ENCODE data around the gene MBNL3. TPM values are rescaled to one million over a fixed set of nuclear protein-coding genes. Genes with fewer than 3 reads are reported as not detected.

MBNL3 gene
- total RNA-seq, 1 experiment from 2014 or later: 0.39 TPM

GRCh38 chrX:132423323-132423722 is 65.5 kb downstream of the MBNL3 start:
- ChIA-PET CTCF (no interaction called here), POLR2A (no interaction called here)
- TF ChIP-seq SIN3A (IDR thresholded peaks at IDR 0.05; ENCODE audit: borderline replicate concordance, insufficient read depth, low read depth, low read length) (no peak), CTCF (IDR thresholded peaks at IDR 0.05) (no peak), TCF7L2 (IDR thresholded peaks at IDR 0.05; ENCODE audit: low read depth, low read length) (no peak), POLR2AphosphoS5 (IDR thresholded peaks at IDR 0.05; ENCODE audit: low read depth, low read length) (no peak), REST (IDR thresholded peaks at IDR 0.05; ENCODE audit: insufficient read depth in 1 of 2, low read depth in 2 of 2, low read length in 1 of 2) (no peak)
- Histone ChIP-seq H3K9me3 (ENCODE audit: control insufficient read depth, insufficient read depth, low read depth, low read length) (no peaks in the 10 kb centered on the region), H3K4me1 (ENCODE audit: control insufficient read depth, insufficient read depth, low read length) (no peaks in the 10 kb centered on the region), H3K27me3 (ENCODE audit: control insufficient read depth, insufficient read depth, low read length) (no peaks in the 10 kb centered on the region), H3K4me3 (ENCODE audit: low read depth in 2 of 2, low read length in 2 of 2) (no peak overlapping the region), H3K36me3 (ENCODE audit: control insufficient read depth, insufficient read depth, low read length) (no peaks in the 10 kb centered on the region), H3K27ac (ENCODE audit: low read length) (no peak overlapping the region)
- in situ Hi-C loops (cut with HindIII; ENCODE audit: low pct_unique_long_range_greater_than_20kb, low sequenced_read_pairs): no loop called here
- intact Hi-C loops (cut with micrococcal nuclease; ENCODE audit: unreplicated experiment): no loop called here
- DNase-seq (ENCODE audit: low read depth, low spot score): no peak
- no peak for ATAC-seq
- BruUV-seq (replicated peaks): no TSS peak

- no peaks in the 10 kb centered on the region; the same call in 1 of the 2 replicates for H3K27me3 ChIP-seq (ENCODE audit: control insufficient read depth, insufficient read depth, low read length)
- H3K36me3 ChIP-seq (ENCODE audit: control insufficient read depth, insufficient read depth, low read length): no peaks in the 10 kb centered on the region
- H3K27ac ChIP-seq (ENCODE audit: low read length): no peak overlapping the region
- in situ Hi-C loops (cut with HindIII; ENCODE audit: low pct_unique_long_range_greater_than_20kb, low sequenced_read_pairs) (no loop called here), intact Hi-C loops (cut with micrococcal nuclease; ENCODE audit: unreplicated experiment) (no loop called here)
- H3K4me3 ChIP-seq (ENCODE audit: low read depth in 2 of 2, low read length in 2 of 2): no peak overlapping the region
- no peaks in the 10 kb centered on the region for H3K4me1 ChIP-seq (ENCODE audit: control insufficient read depth, insufficient read depth, low read length)
- ATAC-seq (no peak), DNase-seq (ENCODE audit: low read depth, low spot score) (no peak)
- TF ChIP-seq POLR2AphosphoS5 (IDR thresholded peaks at IDR 0.05; ENCODE audit: low read depth, low read length): no peak
- TF ChIP-seq CTCF (IDR thresholded peaks at IDR 0.05): no peak
- no peak for TF ChIP-seq REST (IDR thresholded peaks at IDR 0.05; ENCODE audit: insufficient read depth in 1 of 2, low read depth in 2 of 2, low read length in 1 of 2)
- no peak for TF ChIP-seq TCF7L2 (IDR thresholded peaks at IDR 0.05; ENCODE audit: low read depth, low read length)
- TF ChIP-seq SIN3A (IDR thresholded peaks at IDR 0.05; ENCODE audit: borderline replicate concordance, insufficient read depth, low read depth, low read length): no peak
- ChIA-PET POLR2A (no interaction called here), CTCF (no interaction called here)
- no TSS peak for BruUV-seq (replicated peaks)
- no peaks in the 10 kb centered on the region for H3K9me3 ChIP-seq (ENCODE audit: control insufficient read depth, insufficient read depth, low read depth, low read length)
Measured at GRCh38 chrX:132415012-132415411, 73.8 kb downstream of the MBNL3 start.
